Naive thymus-derived CD4-positive, alpha-beta T cell (primary cell): Measurements from ENCODE around the gene HOXA10. TPM values are rescaled to one million over a fixed set of nuclear protein-coding genes. Genes with fewer than 3 reads are reported as not detected.

Source experiments
- ATAC-seq: fragments of 150-1000 bp; cut with Tn5 transposase; 2 replicates; pipeline ENCODE4 v1.10.0; 2021; ENCODE audit warnings: mild to moderate bottlenecking, moderate library complexity
- CTCF ChIA-PET: fragments of 350-600 bp; sonication (Branson Sonifier 250); formaldehyde crosslinking; loops from one replicate; lab custom pipeline; 2021; ENCODE audit warnings: antibody characterized with exemption; lab: Charles Lee
- POLR2A ChIA-PET: fragments of 350-600 bp; sonication (Branson Sonifier 250); formaldehyde crosslinking; loops from one replicate; lab custom pipeline; 2021; ENCODE audit warnings: antibody characterized with exemption, inconsistent platforms; lab: Charles Lee
- DNase-seq, 9 donors: peaks; one replicate each; pipeline versions ENCODE4 v3.0.0 to v3.0.0-alpha.2; 2020 to 2022; ENCODE audit warnings: mixed read lengths in 1 of 9
- H3K27ac ChIP-seq: one replicate; pipeline ENCODE4 v1.7.0; 2013; ENCODE audit warnings: mild to moderate bottlenecking, low read depth, low read length, moderate library complexity
- H3K27me3 ChIP-seq, 2 donors: one replicate each; pipeline ENCODE4 v1.7.0; 2013; ENCODE audit warnings: low read length in 2 of 2, mild to moderate bottlenecking in 2 of 2, moderate library complexity in 2 of 2; ENCODE audit not compliant: control insufficient read depth in 2 of 2, insufficient read depth in 2 of 2
- H3K36me3 ChIP-seq, 3 experiments: 1 replicate in 2 of 3; 2 replicates in 1 of 3; pipeline ENCODE4 v1.7.0; 2013; ENCODE audit warnings: low read length in 3 of 3, mild to moderate bottlenecking in 3 of 3, moderate library complexity in 1 of 3; ENCODE audit not compliant: insufficient read depth in 3 of 3, control insufficient read depth in 2 of 3
- H3K4me1 ChIP-seq, 2 donors: one replicate each; pipeline ENCODE4 v1.7.0; 2013; ENCODE audit warnings: low read length in 2 of 2, mild to moderate bottlenecking in 2 of 2, moderate library complexity in 1 of 2; ENCODE audit not compliant: control insufficient read depth in 2 of 2, insufficient read depth in 2 of 2
- H3K4me3 ChIP-seq: 2 replicates; pipeline ENCODE4 v1.7.0; 2013; ENCODE audit warnings: mild to moderate bottlenecking, low read length
- H3K9me3 ChIP-seq, 3 experiments: 1 replicate in 2 of 3; 2 replicates in 1 of 3; pipeline ENCODE4 v1.7.0; 2013; ENCODE audit warnings: low read length in 3 of 3; ENCODE audit not compliant: control insufficient read depth in 2 of 3
- H3K27ac Mint-ChIP-seq, 9 donors: one replicate each; pipeline ENCODE4 v1.8.0; 2020 to 2022; ENCODE audit warnings: mixed read lengths in 9 of 9, mild to moderate bottlenecking in 8 of 9, moderate library complexity in 5 of 9, inconsistent platforms in 2 of 9
- H3K27me3 Mint-ChIP-seq, 5 donors: one replicate each; pipeline ENCODE4 v1.8.0; 2021 to 2022; ENCODE audit warnings: mixed read lengths in 5 of 5, mild to moderate bottlenecking in 1 of 5
- H3K36me3 Mint-ChIP-seq, 5 donors: one replicate each; pipeline ENCODE4 v1.8.0; 2020 to 2022; ENCODE audit warnings: mixed read lengths in 5 of 5, mild to moderate bottlenecking in 3 of 5, inconsistent platforms in 1 of 5
- H3K4me1 Mint-ChIP-seq, 7 donors: one replicate each; pipeline ENCODE4 v1.8.0; 2020 to 2022; ENCODE audit warnings: mixed read lengths in 7 of 7, mild to moderate bottlenecking in 3 of 7, inconsistent platforms in 1 of 7
- H3K4me3 Mint-ChIP-seq, 10 donors: one replicate each; pipeline ENCODE4 v1.8.0; 2020 to 2022; ENCODE audit warnings: mild to moderate bottlenecking in 10 of 10, mixed read lengths in 10 of 10, moderate library complexity in 6 of 10, inconsistent platforms in 2 of 10
- H3K9me3 Mint-ChIP-seq, 11 donors: one replicate each; pipeline ENCODE4 v1.8.0; 2020 to 2022; ENCODE audit warnings: mixed read lengths in 11 of 11, mild to moderate bottlenecking in 4 of 11, inconsistent platforms in 1 of 11, moderate library complexity in 1 of 11
- intact Hi-C, 2 donors: fragments of 100-400 bp; cut with micrococcal nuclease; formaldehyde crosslinking; loops; one replicate each; pipeline ENCODE4 v1.15.1; 2023
- polyA plus RNA-seq, 2 donors: library from polyadenylated mRNA; unstranded; fragments of 300-500 nt; fragmentation: Illumina TruSeq; gene quantifications; one replicate each; pipeline ENCODE4 v1.2.3, GENCODE V29; 2021
- total RNA-seq, 6 experiments: library from RNA in 5 of 6; stranded (reverse) in 5 of 6; gene quantifications; 1 replicate in 5 of 6; 2 replicates in 1 of 6; pipeline ENCODE4 v1.2.3 and lab custom pipeline; 2021 to 2026

Gene HOXA10
- total and polyA plus RNA-seq, 7 experiments from 2014 or later, result 0.66 TPM; not detected in 6

GRCh38 chr7:27131390-27131819, 42.7 kb downstream of the HOXA10 start:
- no peaks in the 10 kb centered on the region for H3K9me3 ChIP-seq
- CTCF ChIA-PET, result no interaction called here

GRCh38 chr7:27130540-27131389, 43.4 kb downstream of the HOXA10 start, which contains the start of gene HOXA4:
Gene HOXA4 (minus strand): TSS chr7:27130757. CDS start chr7:27130733, 24 bp downstream.
- peak within 1 kb of the TSS; percentile 63 for H3K27ac ChIP-seq
- H3K27ac Mint-ChIP-seq, result peak within 1 kb of the TSS in 5 of 9 donors; percentile 29 to 84 (median 73)
- peak within 1 kb of the TSS; percentile 72 for H3K4me3 ChIP-seq

More at GRCh38 chr7:27131390-27131819, 42.7 kb downstream of the HOXA10 start:
- Mint-ChIP-seq H3K27ac (peak overlapping the region in 5 of 9 donors; percentile 29 to 73 (median 51)), H3K9me3 (no peaks in the 10 kb centered on the region), H3K4me1 (peaks cover 0 to 18% (median 4%) of the 10 kb centered on the region in 7 donors), H3K27me3 (peaks cover 34 to 72% (median 61%) of the 10 kb centered on the region in 5 donors), H3K36me3 (peaks cover 0 to 2% (median 0%) of the 10 kb centered on the region in 5 donors), H3K4me3 (peak overlapping the region; percentile 28 to 88 (median 68))
- DNase-seq (no peak), ATAC-seq (no peak)
- POLR2A ChIA-PET, result no interaction called here
- Histone ChIP-seq H3K27ac (peak overlapping the region; percentile 63), H3K4me3 (peak overlapping the region; percentile 72), H3K4me1 (no peaks in the 10 kb centered on the region), H3K27me3 (peaks cover 0 to 6% of the 10 kb centered on the region in 2 donors), H3K36me3 (no peaks in the 10 kb centered on the region)
- intact Hi-C loops, result loop anchor here (2.0 to 5.0 kb wide), 2 partner anchors 34 to 35 kb away; partner anchors contain the start of gene HOXA1 (in 1 of the 2)

GRCh38 chr7:27129729-27130539, 44.2 kb downstream of the HOXA10 start:
- Mint-ChIP-seq H3K36me3 (peaks cover 0 to 2% (median 0%) of the 10 kb centered on the region in 5 donors), H3K27ac (no peak overlapping the region), H3K4me3 (peak overlapping the region in 8 of 10 donors; percentile 15 to 66 (median 36)), H3K27me3 (peaks cover 34 to 68% (median 57%) of the 10 kb centered on the region in 5 donors), H3K9me3 (no peaks in the 10 kb centered on the region), H3K4me1 (peaks cover 0 to 13% (median 0%) of the 10 kb centered on the region in 7 donors)
- Histone ChIP-seq H3K36me3 (no peaks in the 10 kb centered on the region), H3K9me3 (no peaks in the 10 kb centered on the region), H3K4me3 (peak overlapping the region; percentile 72), H3K4me1 (no peaks in the 10 kb centered on the region), H3K27me3 (peaks cover 0 to 3% of the 10 kb centered on the region in 2 donors), H3K27ac (no peak overlapping the region)
- ATAC-seq, result peak; percentile 36
- CTCF ChIA-PET, result no interaction called here
- POLR2A ChIA-PET, result no interaction called here
- intact Hi-C loops, result loop anchor here (2.0 to 5.0 kb wide), 2 partner anchors 33 kb away; partner anchors contain the start of gene HOXA1 (in 1 of the 2)
- no peak for DNase-seq

More at GRCh38 chr7:27130540-27131389, 43.4 kb downstream of the HOXA10 start, which contains the start of gene HOXA4:
- Mint-ChIP-seq H3K27me3 (peaks cover 32 to 72% (median 58%) of the 10 kb centered on the region in 5 donors), H3K9me3 (no peaks in the 10 kb centered on the region), H3K36me3 (peaks cover 0 to 2% (median 0%) of the 10 kb centered on the region in 5 donors), H3K4me3 (peak within 1 kb of the TSS; percentile 44 to 88 (median 68)), H3K4me1 (peaks cover 0 to 18% (median 2%) of the 10 kb centered on the region in 7 donors)
- intact Hi-C loops, result loop anchor here (2.0 to 5.0 kb wide), 2 partner anchors 33 to 34 kb away; partner anchors contain the start of gene HOXA1 (in 1 of the 2)
- ChIA-PET POLR2A (interaction anchor here (0.7 kb wide), 1 partner anchor 38 kb away, joined by 4 read pairs; no protein-coding TSS in a partner anchor), CTCF (no interaction called here)
- peak; percentile 96 for ATAC-seq
- H3K4me1 ChIP-seq, result no peaks in the 10 kb centered on the region
- H3K27me3 ChIP-seq, result peaks cover 0 to 3% of the 10 kb centered on the region in 2 donors
- no peaks in the 10 kb centered on the region for H3K9me3 ChIP-seq
- DNase-seq, result peak; percentile 52 to 90 (median 78)
- H3K36me3 ChIP-seq, result no peaks in the 10 kb centered on the region

GRCh38 chr7:27128776-27129728, 45.1 kb downstream of the HOXA10 start:
- ATAC-seq (no peak), DNase-seq (no peak)
- Mint-ChIP-seq H3K4me1 (peaks cover 0 to 4% (median 0%) of the 10 kb centered on the region in 7 donors), H3K9me3 (no peaks in the 10 kb centered on the region), H3K27me3 (peaks cover 34 to 60% (median 59%) of the 10 kb centered on the region in 5 donors), H3K36me3 (peaks cover 0 to 2% (median 0%) of the 10 kb centered on the region in 5 donors), H3K4me3 (peak overlapping the region in 8 of 10 donors; percentile 15 to 66 (median 42)), H3K27ac (peak overlapping the region in 2 of 9 donors; percentile 23 to 60)
- Histone ChIP-seq H3K36me3 (no peaks in the 10 kb centered on the region), H3K27me3 (no peaks in the 10 kb centered on the region), H3K4me3 (no peak overlapping the region), H3K27ac (no peak overlapping the region), H3K4me1 (no peaks in the 10 kb centered on the region), H3K9me3 (no peaks in the 10 kb centered on the region)
- ChIA-PET POLR2A (no interaction called here), CTCF (no interaction called here)
- intact Hi-C loops, result no loop called here

- DNase-seq, result no peak
- no peak overlapping the region for H3K27ac ChIP-seq
- H3K4me1 ChIP-seq, result no peaks in the 10 kb centered on the region
- H3K4me3 ChIP-seq, result no peak overlapping the region
- Mint-ChIP-seq H3K27ac (no peak overlapping the region), H3K27me3 (peaks cover 36 to 61% (median 50%) of the 10 kb centered on the region in 5 donors), H3K36me3 (peaks cover 0 to 2% (median 0%) of the 10 kb centered on the region in 5 donors), H3K4me3 (no peak overlapping the region), H3K9me3 (no peaks in the 10 kb centered on the region), H3K4me1 (peaks cover 0 to 2% (median 0%) of the 10 kb centered on the region in 7 donors)
- no peak for ATAC-seq
- POLR2A ChIA-PET, result no interaction called here
- intact Hi-C loops, result no loop called here
- no peaks in the 10 kb centered on the region for H3K27me3 ChIP-seq
- H3K9me3 ChIP-seq, result no peaks in the 10 kb centered on the region
- no peaks in the 10 kb centered on the region for H3K36me3 ChIP-seq
- CTCF ChIA-PET, result no interaction called here
Observed at GRCh38 chr7:27128034-27128433, 46.1 kb downstream of the HOXA10 start.
